Measurements from ENCODE around the gene FSTL4.

FSTL4 gene

GRCh38 chr5:133235696-133236426 is 376.5 kb downstream of the FSTL4 start:
- H3K27ac ChIP-seq (ENCODE audit: poor library complexity, severe bottlenecking) = peak overlapping the region; percentile 9
- H3K36me3 ChIP-seq (ENCODE audit: low read depth) = no peaks in the 10 kb centered on the region
- no peaks in the 10 kb centered on the region for H3K9me3 ChIP-seq (ENCODE audit: severe bottlenecking)
- H3K27me3 ChIP-seq (ENCODE audit: insufficient read depth, poor library complexity, severe bottlenecking) = no peaks in the 10 kb centered on the region
- peaks cover 33% of the 10 kb centered on the region for H3K4me1 ChIP-seq (ENCODE audit: insufficient read depth, poor library complexity, severe bottlenecking)
- H3K4me3 ChIP-seq (ENCODE audit: severe bottlenecking) = no peak overlapping the region
- DNase-seq (ENCODE audit: low spot score) = no peak
- no peak for TF ChIP-seq CTCF (IDR thresholded peaks at IDR 0.05; ENCODE audit: poor library complexity, severe bottlenecking)
- ATAC-seq (ENCODE audit: low read depth) = peak; percentile 64

GRCh38 chr5:133234911-133235310 is 377.4 kb downstream of the FSTL4 start:
- Histone ChIP-seq H3K9me3 (ENCODE audit: severe bottlenecking) (no peaks in the 10 kb centered on the region), H3K27me3 (ENCODE audit: insufficient read depth, poor library complexity, severe bottlenecking) (no peaks in the 10 kb centered on the region), H3K4me3 (ENCODE audit: severe bottlenecking) (no peak overlapping the region), H3K4me1 (ENCODE audit: insufficient read depth, poor library complexity, severe bottlenecking) (peaks cover 33% of the 10 kb centered on the region), H3K27ac (ENCODE audit: poor library complexity, severe bottlenecking) (no peak overlapping the region), H3K36me3 (ENCODE audit: low read depth) (no peaks in the 10 kb centered on the region)
- no peak for ATAC-seq (ENCODE audit: low read depth)
- no peak for TF ChIP-seq CTCF (IDR thresholded peaks at IDR 0.05; ENCODE audit: poor library complexity, severe bottlenecking)
- DNase-seq (ENCODE audit: low spot score) = no peak

GRCh38 chr5:133234273-133234672 is 378.1 kb downstream of the FSTL4 start:
- Histone ChIP-seq H3K4me3 (ENCODE audit: severe bottlenecking) (no peak overlapping the region), H3K9me3 (ENCODE audit: severe bottlenecking) (no peaks in the 10 kb centered on the region), H3K36me3 (ENCODE audit: low read depth) (no peaks in the 10 kb centered on the region), H3K4me1 (ENCODE audit: insufficient read depth, poor library complexity, severe bottlenecking) (peaks cover 38% of the 10 kb centered on the region), H3K27ac (ENCODE audit: poor library complexity, severe bottlenecking) (no peak overlapping the region), H3K27me3 (ENCODE audit: insufficient read depth, poor library complexity, severe bottlenecking) (no peaks in the 10 kb centered on the region)
- DNase-seq (ENCODE audit: low spot score) (no peak), ATAC-seq (ENCODE audit: low read depth) (no peak)
- no peak for TF ChIP-seq CTCF (IDR thresholded peaks at IDR 0.05; ENCODE audit: poor library complexity, severe bottlenecking)

- H3K27ac ChIP-seq (ENCODE audit: poor library complexity, severe bottlenecking) = no peak overlapping the region
- DNase-seq (ENCODE audit: low spot score) = no peak
- TF ChIP-seq CTCF (IDR thresholded peaks at IDR 0.05; ENCODE audit: poor library complexity, severe bottlenecking) = no peak
- no peaks in the 10 kb centered on the region for H3K9me3 ChIP-seq (ENCODE audit: severe bottlenecking)
- H3K4me1 ChIP-seq (ENCODE audit: insufficient read depth, poor library complexity, severe bottlenecking) = peaks cover 45% of the 10 kb centered on the region
- no peak for ATAC-seq (ENCODE audit: low read depth)
- H3K27me3 ChIP-seq (ENCODE audit: insufficient read depth, poor library complexity, severe bottlenecking) = no peaks in the 10 kb centered on the region
- no peak overlapping the region for H3K4me3 ChIP-seq (ENCODE audit: severe bottlenecking)
- no peaks in the 10 kb centered on the region for H3K36me3 ChIP-seq (ENCODE audit: low read depth)
Observed at GRCh38 chr5:133233616-133234015, 378.7 kb downstream of the FSTL4 start.

GRCh38 chr5:133232911-133233310 is 379.4 kb downstream of the FSTL4 start:
- H3K27ac ChIP-seq (ENCODE audit: poor library complexity, severe bottlenecking) = no peak overlapping the region
- peaks cover 47% of the 10 kb centered on the region for H3K4me1 ChIP-seq (ENCODE audit: insufficient read depth, poor library complexity, severe bottlenecking)
- ATAC-seq (ENCODE audit: low read depth) (no peak), DNase-seq (ENCODE audit: low spot score) (no peak)
- TF ChIP-seq CTCF (IDR thresholded peaks at IDR 0.05; ENCODE audit: poor library complexity, severe bottlenecking) = no peak
- H3K36me3 ChIP-seq (ENCODE audit: low read depth) = no peaks in the 10 kb centered on the region
- H3K27me3 ChIP-seq (ENCODE audit: insufficient read depth, poor library complexity, severe bottlenecking) = no peaks in the 10 kb centered on the region
- no peaks in the 10 kb centered on the region for H3K9me3 ChIP-seq (ENCODE audit: severe bottlenecking)
- H3K4me3 ChIP-seq (ENCODE audit: severe bottlenecking) = no peak overlapping the region

All from RWPE2 (cell line).